Transverse colon (tissue), 4 donors: ENCODE results near the gene AFAP1L1. TPM values are rescaled to one million over a fixed set of nuclear protein-coding genes. Genes with fewer than 3 reads are reported as not detected.

Experiments used
- DNase-seq: peaks from one replicate; pipeline ENCODE4 v3.0.0-alpha.2; 2019
- H3K27ac ChIP-seq, 4 donors: fragments of 200-600 bp; sonication (generic); 2 replicates each; pipeline ENCODE4 v1.5.1; 2016 to 2018; ENCODE audit warnings: inconsistent platforms in 4 of 4
- H3K27me3 ChIP-seq: fragments of 200-600 bp; sonication (generic); 2 replicates; pipeline ENCODE4 v1.5.1; 2017; ENCODE audit warnings: inconsistent platforms
- H3K36me3 ChIP-seq, 4 donors: fragments of 200-600 bp; sonication (generic); 2 replicates each; pipeline ENCODE4 v1.5.1; 2017 to 2019; ENCODE audit warnings: inconsistent platforms in 4 of 4
- H3K4me1 ChIP-seq, 4 donors: fragments of 200-600 bp; sonication (generic); 2 replicates each; pipeline ENCODE4 v1.5.1; 2017 to 2020; ENCODE audit warnings: inconsistent platforms in 4 of 4
- H3K4me3 ChIP-seq, 4 donors: fragments of 200-600 bp; sonication (generic); 1 replicate in 1 of 4; 2 replicates in 3 of 4; pipeline versions ENCODE4 v1.5.1 to v1.6.1; 2017 to 2019; ENCODE audit warnings: inconsistent platforms in 4 of 4
- H3K9me3 ChIP-seq, 2 donors: fragments of 200-600 bp; sonication (generic); 2 replicates each; pipeline ENCODE4 v1.5.1; 2017 to 2019; ENCODE audit warnings: inconsistent platforms in 2 of 2
- EP300 ChIP-seq: sonication (generic); formaldehyde crosslinking; IDR thresholded peaks from one replicate; pipeline ENCODE4 v1.6.1; 2017; ENCODE audit warnings: antibody characterized with exemption, low read depth
- POLR2A ChIP-seq: fragments of 450-650 bp; IDR thresholded peaks from one replicate; pipeline ENCODE4 v1.6.1; 2016; ENCODE audit warnings: antibody characterized with exemption, mild to moderate bottlenecking, moderate library complexity
- POLR2AphosphoS5 ChIP-seq, 3 donors: sonication (generic); formaldehyde crosslinking; IDR thresholded peaks; one replicate each; pipeline ENCODE4 v1.6.1; 2016; ENCODE audit warnings: antibody characterized with exemption in 3 of 3
- WGBS, 2 donors: methylation state at CpG; one replicate each; pipeline ENCODE4 v1.1.5; 2018; ENCODE audit warnings: low coverage in 1 of 2; 5-methylcytosine and 5-hydroxymethylcytosine counted together
- in situ Hi-C, 4 donors: fragments of 200-750 bp; cut with MboI; loops; one replicate each; pipeline versions ENCODE4 v1.15.0 to v1.15.1; 2017; ENCODE audit warnings: low sequenced_read_pairs in 3 of 4, low pct_ligation_motif_present in 1 of 4, low pct_unique_long_range_greater_than_20kb in 1 of 4
- intact Hi-C: fragments of 100-400 bp; cut with DNase I; formaldehyde crosslinking; loops from one replicate; pipeline ENCODE4 v1.15.1; 2023; ENCODE audit warnings: low total_unique reads
- total RNA-seq, 4 donors: library from RNA; depleted of rRNA; stranded (reverse); fragments of >200 nt; gene quantifications; one replicate each; pipeline ENCODE4 v1.1.0, GENCODE V29; 2016
- TF ChIP-seq, protein P1 (sequence below), 5 experiments: fragments of 200-600 bp in 3 of 5; fragments of 450-650 bp in 2 of 5; sonication (generic) in 3 of 5; IDR thresholded peaks; 1 replicate in 2 of 5; 2 replicates in 3 of 5; pipeline ENCODE4 v1.5.1; 2016 to 2017; ENCODE audit warnings: antibody characterized with exemption in 5 of 5, inconsistent platforms in 3 of 5, mild to moderate bottlenecking in 2 of 5, moderate library complexity in 1 of 5

AFAP1L1 gene
- total RNA-seq, 4 donors from 2014 or later = 2.2 to 4.1 (median 3.0) TPM

DNA sequence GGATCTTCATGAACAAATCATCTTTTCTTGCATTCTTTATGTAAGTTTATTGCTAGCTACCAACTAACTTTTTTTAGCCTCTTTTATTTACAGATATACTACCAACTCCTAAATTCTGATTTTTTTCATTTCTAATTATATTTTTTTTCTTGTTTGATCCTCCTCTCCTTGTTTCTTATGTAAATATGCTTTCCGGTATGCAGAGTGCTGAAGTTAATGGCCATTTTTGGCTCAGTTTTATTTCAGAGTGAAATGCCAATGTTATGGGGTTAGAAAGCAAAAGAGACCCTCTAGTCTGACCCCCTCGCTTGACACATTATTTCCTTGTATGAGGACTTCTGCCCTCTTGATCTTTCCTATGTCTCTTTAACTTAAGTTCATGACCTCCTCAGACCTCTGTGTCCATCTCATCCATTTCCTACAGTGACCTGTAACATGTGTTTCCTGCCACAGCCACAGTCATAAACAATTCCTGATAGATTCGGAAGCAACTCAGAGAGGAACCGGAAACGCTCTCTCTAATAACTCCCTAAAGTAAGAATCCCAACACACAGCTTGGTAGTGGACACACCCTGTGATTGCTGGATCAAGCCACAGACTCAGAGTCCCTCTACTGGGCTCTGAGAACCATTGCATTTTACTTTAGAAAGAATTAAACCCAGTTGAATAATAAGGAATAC, 42.9 kb upstream of the AFAP1L1 start:
- Histone ChIP-seq H3K9me3 (no peaks in the 10 kb centered on the region), H3K4me1 (peaks cover 0 to 12% (median 2%) of the 10 kb centered on the region in 4 donors), H3K36me3 (no peaks in the 10 kb centered on the region), H3K27me3 (peaks cover 8% of the 10 kb centered on the region), H3K27ac (peak overlapping the region; percentile 4 to 58 (median 20)), H3K4me3 (no peak overlapping the region)
- in situ Hi-C loops (loop anchor here in 2 of 4 donors (25.0 kb wide), 1 partner anchor 91 kb away; the partner anchor contains the start of gene ABLIM3 (in 2 of the 2)), intact Hi-C loops (no loop called here)
- TF ChIP-seq, protein P1, sequence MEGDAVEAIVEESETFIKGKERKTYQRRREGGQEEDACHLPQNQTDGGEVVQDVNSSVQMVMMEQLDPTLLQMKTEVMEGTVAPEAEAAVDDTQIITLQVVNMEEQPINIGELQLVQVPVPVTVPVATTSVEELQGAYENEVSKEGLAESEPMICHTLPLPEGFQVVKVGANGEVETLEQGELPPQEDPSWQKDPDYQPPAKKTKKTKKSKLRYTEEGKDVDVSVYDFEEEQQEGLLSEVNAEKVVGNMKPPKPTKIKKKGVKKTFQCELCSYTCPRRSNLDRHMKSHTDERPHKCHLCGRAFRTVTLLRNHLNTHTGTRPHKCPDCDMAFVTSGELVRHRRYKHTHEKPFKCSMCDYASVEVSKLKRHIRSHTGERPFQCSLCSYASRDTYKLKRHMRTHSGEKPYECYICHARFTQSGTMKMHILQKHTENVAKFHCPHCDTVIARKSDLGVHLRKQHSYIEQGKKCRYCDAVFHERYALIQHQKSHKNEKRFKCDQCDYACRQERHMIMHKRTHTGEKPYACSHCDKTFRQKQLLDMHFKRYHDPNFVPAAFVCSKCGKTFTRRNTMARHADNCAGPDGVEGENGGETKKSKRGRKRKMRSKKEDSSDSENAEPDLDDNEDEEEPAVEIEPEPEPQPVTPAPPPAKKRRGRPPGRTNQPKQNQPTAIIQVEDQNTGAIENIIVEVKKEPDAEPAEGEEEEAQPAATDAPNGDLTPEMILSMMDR (IDR thresholded peaks at IDR 0.05) = peak; percentile 55 to 73 (median 67)
- TF ChIP-seq POLR2AphosphoS5 (IDR thresholded peaks at IDR 0.05) (peak in 1 of 3 donors; percentile 16), EP300 (no peak)
- WGBS, 2 donors = 29 to 69% methylated on average over 2 to 5 of the region's 5 CpGs
- peak; percentile 19 for DNase-seq

GRCh38 chr5:149229298-149229937, 42.2 kb upstream of the AFAP1L1 start:
- 25 to 35% methylated on average over 2 to 6 of the region's 6 CpGs for WGBS, 2 donors
- no peak overlapping the region for H3K4me3 ChIP-seq
- in situ Hi-C loops = loop anchor here in 2 of 4 donors (25.0 kb wide), 1 partner anchor 92 kb away; the partner anchor contains the start of gene ABLIM3 (in 2 of the 2)
- no peaks in the 10 kb centered on the region for H3K9me3 ChIP-seq
- H3K27ac ChIP-seq = peak overlapping the region in 1 of 4 donors; percentile 8
- H3K4me1 ChIP-seq = peaks cover 0 to 12% (median 2%) of the 10 kb centered on the region in 4 donors
- intact Hi-C loops = no loop called here
- no peak for TF ChIP-seq POLR2A
- TF ChIP-seq, protein P1 (IDR thresholded peaks at IDR 0.05) = no peak
- no peak for TF ChIP-seq POLR2AphosphoS5 (IDR thresholded peaks at IDR 0.05)
- TF ChIP-seq EP300 = no peak
- H3K27me3 ChIP-seq = peaks cover 8% of the 10 kb centered on the region
- no peaks in the 10 kb centered on the region for H3K36me3 ChIP-seq
- no peak for DNase-seq

DNA sequence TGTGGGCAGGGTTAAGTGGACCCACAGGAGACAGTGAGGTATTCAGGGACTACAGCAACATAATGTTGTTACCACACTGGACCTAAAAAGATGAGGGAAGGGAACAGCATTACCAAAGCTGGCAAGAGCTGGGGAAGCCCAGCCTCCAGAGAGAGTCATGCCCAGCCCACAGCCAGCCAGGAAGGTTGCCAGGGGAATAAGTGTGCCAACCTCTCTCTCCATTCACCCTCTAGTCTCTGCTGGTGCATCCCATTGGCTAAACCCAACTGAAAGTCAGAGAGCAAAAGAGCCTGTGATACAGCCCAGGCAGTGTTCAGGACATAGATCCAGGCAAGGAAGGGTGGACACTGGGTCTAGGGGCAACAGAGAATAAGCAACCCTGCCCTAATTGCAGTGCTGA, 35.8 kb upstream of the AFAP1L1 start:
- no peak for DNase-seq
- Histone ChIP-seq H3K36me3 (no peaks in the 10 kb centered on the region), H3K9me3 (no peaks in the 10 kb centered on the region), H3K4me1 (no peaks in the 10 kb centered on the region), H3K4me3 (no peak overlapping the region), H3K27me3 (peaks cover 8% of the 10 kb centered on the region), H3K27ac (no peak overlapping the region)
- in situ Hi-C loops = loop anchor here in 3 of 4 donors (10.0 to 25.0 kb wide), 2 partner anchors 91 to 99 kb away; partner anchors contain the start of gene ABLIM3 (in 3 of the 3)
- TF ChIP-seq POLR2A (no peak), EP300 (no peak), POLR2AphosphoS5 (IDR thresholded peaks at IDR 0.05) (no peak)
- TF ChIP-seq, protein P1 (IDR thresholded peaks at IDR 0.05) = no peak
- intact Hi-C loops = no loop called here

- no peaks in the 10 kb centered on the region for H3K4me1 ChIP-seq
- TF ChIP-seq, protein P1 (IDR thresholded peaks at IDR 0.05) = no peak
- no peak for TF ChIP-seq POLR2AphosphoS5 (IDR thresholded peaks at IDR 0.05)
- TF ChIP-seq POLR2A = no peak
- TF ChIP-seq EP300 = no peak
- in situ Hi-C loops (loop anchor here in 3 of 4 donors (10.0 to 25.0 kb wide), 2 partner anchors 93 to 100 kb away; partner anchors contain the start of gene ABLIM3 (in 3 of the 3)), intact Hi-C loops (no loop called here)
- peaks cover 3% of the 10 kb centered on the region for H3K27me3 ChIP-seq
- H3K9me3 ChIP-seq = no peaks in the 10 kb centered on the region
- H3K27ac ChIP-seq = no peak overlapping the region
- 45 to 59% methylated on average over 3 to 4 of the region's 4 CpGs for WGBS, 2 donors
- H3K36me3 ChIP-seq = no peaks in the 10 kb centered on the region
- no peak for DNase-seq
- no peak overlapping the region for H3K4me3 ChIP-seq
Measured at GRCh38 chr5:149237662-149238061, 34.0 kb upstream of the AFAP1L1 start.
